Measurements from ENCODE around the gene GMDS.

DNA sequence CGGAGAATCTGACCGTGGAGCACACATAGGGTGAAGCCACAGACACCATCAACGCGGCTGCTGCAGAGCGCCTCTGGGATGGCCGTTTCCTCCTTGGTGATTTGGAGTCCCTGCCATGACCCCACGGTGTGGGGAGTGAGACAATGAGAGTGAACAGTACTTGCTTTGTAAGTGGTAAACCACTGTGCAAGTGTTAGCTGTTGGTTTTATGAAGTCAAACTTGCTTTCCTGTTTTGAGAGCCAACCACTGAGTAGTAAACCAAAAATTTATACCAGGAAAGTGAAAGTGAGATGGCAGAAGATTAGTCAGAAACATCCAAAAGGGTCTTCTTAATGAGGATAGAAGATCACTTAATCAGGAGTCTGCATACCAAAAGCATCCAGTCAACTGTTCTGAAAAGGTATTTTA, 475.0 kb downstream of the GMDS start:
- TF ChIP-seq, protein P1, sequence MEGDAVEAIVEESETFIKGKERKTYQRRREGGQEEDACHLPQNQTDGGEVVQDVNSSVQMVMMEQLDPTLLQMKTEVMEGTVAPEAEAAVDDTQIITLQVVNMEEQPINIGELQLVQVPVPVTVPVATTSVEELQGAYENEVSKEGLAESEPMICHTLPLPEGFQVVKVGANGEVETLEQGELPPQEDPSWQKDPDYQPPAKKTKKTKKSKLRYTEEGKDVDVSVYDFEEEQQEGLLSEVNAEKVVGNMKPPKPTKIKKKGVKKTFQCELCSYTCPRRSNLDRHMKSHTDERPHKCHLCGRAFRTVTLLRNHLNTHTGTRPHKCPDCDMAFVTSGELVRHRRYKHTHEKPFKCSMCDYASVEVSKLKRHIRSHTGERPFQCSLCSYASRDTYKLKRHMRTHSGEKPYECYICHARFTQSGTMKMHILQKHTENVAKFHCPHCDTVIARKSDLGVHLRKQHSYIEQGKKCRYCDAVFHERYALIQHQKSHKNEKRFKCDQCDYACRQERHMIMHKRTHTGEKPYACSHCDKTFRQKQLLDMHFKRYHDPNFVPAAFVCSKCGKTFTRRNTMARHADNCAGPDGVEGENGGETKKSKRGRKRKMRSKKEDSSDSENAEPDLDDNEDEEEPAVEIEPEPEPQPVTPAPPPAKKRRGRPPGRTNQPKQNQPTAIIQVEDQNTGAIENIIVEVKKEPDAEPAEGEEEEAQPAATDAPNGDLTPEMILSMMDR (IDR thresholded peaks at IDR 0.05): no peak
- TF ChIP-seq POLR2AphosphoS5 (IDR thresholded peaks at IDR 0.05; ENCODE audit: insufficient read depth in 1 of 2, low read depth in 1 of 2): no peak

All from vagina (tissue), 2 donors.